ENCODE results near the gene CYB5D1.

The CYB5D1 gene

GRCh38 chr17:7837408-7838088 is 20.3 kb upstream of the CYB5D1 start:
- H3K27me3 Mint-ChIP-seq: peaks cover 10% of the 10 kb centered on the region
- no peaks in the 10 kb centered on the region for H3K9me3 Mint-ChIP-seq
- intact Hi-C loops (cut with micrococcal nuclease): no loop called here
- peak overlapping the region; percentile 87 for H3K4me3 Mint-ChIP-seq
- peaks cover 51% of the 10 kb centered on the region for H3K36me3 Mint-ChIP-seq (ENCODE audit: low read depth)
- H3K4me1 Mint-ChIP-seq (ENCODE audit: low read depth): peaks cover 79% of the 10 kb centered on the region
- H3K27ac Mint-ChIP-seq: peak overlapping the region; percentile 98

GRCh38 chr17:7838090-7839075 is 19.4 kb upstream of the CYB5D1 start:
- Mint-ChIP-seq H3K27me3 (peaks cover 2% of the 10 kb centered on the region), H3K4me3 (peak overlapping the region; percentile 65), H3K36me3 (ENCODE audit: low read depth) (peaks cover 58% of the 10 kb centered on the region), H3K27ac (peak overlapping the region; percentile 98), H3K4me1 (ENCODE audit: low read depth) (peaks cover 80% of the 10 kb centered on the region), H3K9me3 (no peaks in the 10 kb centered on the region)
- intact Hi-C loops (cut with micrococcal nuclease): no loop called here

GRCh38 chr17:7839190-7839875 is 18.5 kb upstream of the CYB5D1 start:
- H3K9me3 Mint-ChIP-seq: no peaks in the 10 kb centered on the region
- no peaks in the 10 kb centered on the region for H3K27me3 Mint-ChIP-seq
- intact Hi-C loops (cut with micrococcal nuclease): no loop called here
- H3K4me3 Mint-ChIP-seq: peak overlapping the region; percentile 57
- H3K4me1 Mint-ChIP-seq (ENCODE audit: low read depth): peaks cover 72% of the 10 kb centered on the region
- peak overlapping the region; percentile 98 for H3K27ac Mint-ChIP-seq
- peaks cover 61% of the 10 kb centered on the region for H3K36me3 Mint-ChIP-seq (ENCODE audit: low read depth)

- Mint-ChIP-seq H3K9me3 (no peaks in the 10 kb centered on the region), H3K27me3 (no peaks in the 10 kb centered on the region), H3K36me3 (ENCODE audit: low read depth) (peaks cover 59% of the 10 kb centered on the region), H3K4me3 (no peak overlapping the region), H3K4me1 (ENCODE audit: low read depth) (peaks cover 67% of the 10 kb centered on the region), H3K27ac (peak overlapping the region; percentile 98)
- intact Hi-C loops (cut with micrococcal nuclease): loop anchor here (5.0 to 10.0 kb wide), 2 partner anchors 258 to 315 kb away; partner anchors contain the start of genes MPDU1 and PER1
These were observed 17.9 kb upstream of the CYB5D1 start for GRCh38 chr17:7839876-7840261.

- Mint-ChIP-seq H3K27ac (peak overlapping the region; percentile 98), H3K4me3 (peak overlapping the region; percentile 93), H3K36me3 (ENCODE audit: low read depth) (peaks cover 53% of the 10 kb centered on the region), H3K27me3 (no peaks in the 10 kb centered on the region), H3K9me3 (no peaks in the 10 kb centered on the region), H3K4me1 (ENCODE audit: low read depth) (peaks cover 64% of the 10 kb centered on the region)
- intact Hi-C loops (cut with micrococcal nuclease): loop anchor here (5.0 to 10.0 kb wide), 2 partner anchors 258 to 314 kb away; partner anchors contain the start of genes MPDU1 and PER1
These were observed 17.4 kb upstream of the CYB5D1 start for GRCh38 chr17:7840441-7840840.

- intact Hi-C loops (cut with micrococcal nuclease): loop anchor here (5.0 to 10.0 kb wide), 2 partner anchors 259 to 314 kb away; partner anchors contain the start of genes MPDU1 and PER1
These were observed 16.9 kb upstream of the CYB5D1 start for GRCh38 chr17:7840875-7841274.

GRCh38 chr17:7841396-7841914 is 16.3 kb upstream of the CYB5D1 start:
- Mint-ChIP-seq H3K27ac (peak overlapping the region; percentile 98), H3K9me3 (no peaks in the 10 kb centered on the region), H3K27me3 (no peaks in the 10 kb centered on the region), H3K4me1 (ENCODE audit: low read depth) (peaks cover 67% of the 10 kb centered on the region), H3K4me3 (peak overlapping the region; percentile 93), H3K36me3 (ENCODE audit: low read depth) (peaks cover 47% of the 10 kb centered on the region)
- intact Hi-C loops (cut with micrococcal nuclease): loop anchor here (5.0 to 10.0 kb wide), 2 partner anchors 259 to 313 kb away; partner anchors contain the start of genes MPDU1 and PER1

More at GRCh38 chr17:7840875-7841274, 16.9 kb upstream of the CYB5D1 start:
- Mint-ChIP-seq H3K4me1 (ENCODE audit: low read depth) (peaks cover 67% of the 10 kb centered on the region), H3K4me3 (peak overlapping the region; percentile 93), H3K36me3 (ENCODE audit: low read depth) (peaks cover 52% of the 10 kb centered on the region), H3K9me3 (no peaks in the 10 kb centered on the region), H3K27me3 (no peaks in the 10 kb centered on the region), H3K27ac (peak overlapping the region; percentile 98)

GRCh38 chr17:7841915-7842379 is 15.9 kb upstream of the CYB5D1 start:
- intact Hi-C loops (cut with micrococcal nuclease): loop anchor here (2.0 to 10.0 kb wide), 3 partner anchors 15 to 313 kb away; partner anchors contain the start of genes MPDU1, NAA38 and PER1
- peak overlapping the region; percentile 93 for H3K4me3 Mint-ChIP-seq
- H3K27ac Mint-ChIP-seq: peak overlapping the region; percentile 98
- no peaks in the 10 kb centered on the region for H3K9me3 Mint-ChIP-seq
- H3K36me3 Mint-ChIP-seq (ENCODE audit: low read depth): peaks cover 47% of the 10 kb centered on the region
- H3K27me3 Mint-ChIP-seq: no peaks in the 10 kb centered on the region
- H3K4me1 Mint-ChIP-seq (ENCODE audit: low read depth): peaks cover 67% of the 10 kb centered on the region

- intact Hi-C loops (cut with micrococcal nuclease): loop anchor here (1.0 to 10.0 kb wide), 4 partner anchors 7 to 312 kb away; partner anchors contain the start of genes MPDU1, NAA38 and PER1
- Mint-ChIP-seq H3K4me1 (ENCODE audit: low read depth) (peaks cover 66% of the 10 kb centered on the region), H3K27ac (peak overlapping the region; percentile 98), H3K9me3 (no peaks in the 10 kb centered on the region), H3K4me3 (peak overlapping the region; percentile 93), H3K27me3 (no peaks in the 10 kb centered on the region), H3K36me3 (ENCODE audit: low read depth) (peaks cover 47% of the 10 kb centered on the region)
These were observed 15.2 kb upstream of the CYB5D1 start for GRCh38 chr17:7842380-7843256.

GRCh38 chr17:7843257-7843535 is 14.6 kb upstream of the CYB5D1 start:
- Mint-ChIP-seq H3K27me3 (no peaks in the 10 kb centered on the region), H3K4me3 (peak overlapping the region; percentile 93), H3K9me3 (no peaks in the 10 kb centered on the region), H3K4me1 (ENCODE audit: low read depth) (peaks cover 67% of the 10 kb centered on the region), H3K27ac (peak overlapping the region; percentile 98), H3K36me3 (ENCODE audit: low read depth) (peaks cover 47% of the 10 kb centered on the region)
- intact Hi-C loops (cut with micrococcal nuclease): loop anchor here (1.0 to 10.0 kb wide), 4 partner anchors 8 to 312 kb away; partner anchors contain the start of genes MPDU1, NAA38 and PER1

GRCh38 chr17:7843536-7844291 is 14.1 kb upstream of the CYB5D1 start:
- Mint-ChIP-seq H3K4me3 (peak overlapping the region; percentile 93), H3K36me3 (ENCODE audit: low read depth) (peaks cover 47% of the 10 kb centered on the region), H3K4me1 (ENCODE audit: low read depth) (peaks cover 64% of the 10 kb centered on the region), H3K27ac (peak overlapping the region; percentile 98), H3K27me3 (no peaks in the 10 kb centered on the region), H3K9me3 (no peaks in the 10 kb centered on the region)
- intact Hi-C loops (cut with micrococcal nuclease): loop anchor here (1.0 to 10.0 kb wide), 4 partner anchors 8 to 311 kb away; partner anchors contain the start of genes MPDU1, NAA38 and PER1

All from dendritic cell treated with granulocyte-macrophage colony-stimulating factor and Interleukin-4, amounts not matched to agents 40 ng/mL and 50 ng/mL, for 4 days (primary cell).